NOMO-1 (cell line): ENCODE results near the gene FCSK.
"Not testable (repeated sequence)": the region's sequence is repeated elsewhere in the genome, so short reads cannot be mapped to it uniquely, and the experiment has no call there.

Experiments
- DNase-seq, 2 experiments: peaks; one replicate each; lab custom pipeline; 2025; ENCODE audit not compliant: unreplicated experiment in 2 of 2; lab: John Stamatoyannopoulos, UW

The FCSK gene

DNA sequence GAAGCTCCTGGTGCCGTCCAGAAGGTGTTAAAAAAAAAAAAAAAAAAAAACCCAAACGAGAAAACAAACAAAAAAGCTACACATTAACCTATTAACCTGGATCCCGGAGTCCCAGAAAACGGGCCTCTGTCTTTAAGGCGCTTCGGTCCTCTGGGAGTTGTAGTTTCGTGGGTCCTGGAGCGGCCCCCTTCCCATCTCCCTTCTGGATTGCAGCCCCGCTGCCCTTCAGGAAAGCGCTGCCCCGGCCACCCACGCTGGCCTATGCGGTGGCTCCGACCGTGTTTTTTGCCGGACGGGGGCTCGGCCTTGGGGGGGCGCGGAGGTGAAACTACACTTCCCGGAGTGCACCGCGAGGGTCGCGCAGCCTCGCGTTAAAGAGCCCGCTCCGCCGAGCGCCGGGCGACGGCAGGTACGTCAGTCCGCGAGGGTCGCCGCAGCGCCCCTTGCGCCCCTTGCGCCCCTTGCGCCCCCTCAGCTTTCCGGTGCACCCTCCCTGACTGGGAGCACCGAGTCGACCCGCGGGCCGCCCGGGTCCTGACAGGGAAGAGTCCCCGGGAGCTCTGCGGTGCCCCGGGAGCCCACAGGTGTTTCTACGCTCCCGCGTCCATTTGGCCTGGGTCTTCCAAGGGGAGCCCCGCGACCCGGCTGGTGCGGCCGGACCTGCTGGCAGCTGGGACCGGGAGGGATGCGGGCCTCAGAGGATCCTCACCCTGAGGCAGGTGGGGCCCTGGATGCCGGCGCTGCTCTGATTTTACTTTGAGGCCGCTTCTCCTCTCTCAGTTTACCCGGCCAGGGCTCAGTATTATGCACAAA, at the start of gene FCSK:
Gene FCSK, plus strand, starts transcription at position 374 of the 813 bp plus-strand sequence. CDS start 8,596 bp downstream, outside the sequence.
- peak; percentile 57 to 62 for DNase-seq

DNA sequence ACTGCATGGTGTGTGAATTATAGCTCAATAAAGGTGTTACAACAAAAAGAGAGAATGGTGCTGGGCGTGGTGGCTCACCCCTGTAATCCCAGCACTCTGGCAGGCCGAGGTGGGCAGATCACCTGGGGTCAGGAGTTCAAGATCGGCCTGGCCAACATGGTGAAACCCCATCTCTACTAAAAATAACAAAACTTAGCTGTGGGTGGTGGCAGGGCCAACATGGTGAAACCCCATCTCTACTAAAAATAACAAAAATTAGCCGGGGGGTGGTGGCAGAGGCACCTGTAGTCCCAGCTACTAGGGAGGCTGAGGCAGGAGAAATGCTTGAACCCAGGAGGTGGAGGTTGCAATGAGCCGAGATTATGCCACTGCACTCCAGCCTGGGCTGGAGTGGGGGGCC, 48.3 kb upstream of the FCSK start:
- DNase-seq, result not testable (repeated sequence)

DNA sequence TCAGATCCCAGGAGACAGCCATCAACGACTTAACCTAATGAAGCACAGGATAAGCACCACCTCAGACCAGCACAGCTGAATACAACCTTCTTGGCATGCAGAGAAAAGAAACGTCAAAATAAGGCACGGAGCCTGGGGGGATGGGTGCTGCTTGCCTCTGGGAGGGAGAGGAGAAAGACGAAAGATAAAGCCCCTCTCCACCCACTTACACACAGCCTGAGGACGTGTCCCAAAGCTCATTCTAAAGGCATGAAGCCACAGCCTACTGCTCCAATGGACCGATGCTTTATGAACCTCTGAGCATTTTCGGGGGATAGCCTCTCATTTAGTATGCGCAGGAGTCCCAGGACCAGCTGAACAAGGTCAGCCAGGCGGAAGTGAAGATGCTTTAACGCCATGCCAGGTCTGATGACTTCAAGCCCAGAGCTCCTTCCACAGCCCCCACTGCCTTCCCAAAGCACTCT, 46.6 kb upstream of the FCSK start:
- no peak for DNase-seq

DNA sequence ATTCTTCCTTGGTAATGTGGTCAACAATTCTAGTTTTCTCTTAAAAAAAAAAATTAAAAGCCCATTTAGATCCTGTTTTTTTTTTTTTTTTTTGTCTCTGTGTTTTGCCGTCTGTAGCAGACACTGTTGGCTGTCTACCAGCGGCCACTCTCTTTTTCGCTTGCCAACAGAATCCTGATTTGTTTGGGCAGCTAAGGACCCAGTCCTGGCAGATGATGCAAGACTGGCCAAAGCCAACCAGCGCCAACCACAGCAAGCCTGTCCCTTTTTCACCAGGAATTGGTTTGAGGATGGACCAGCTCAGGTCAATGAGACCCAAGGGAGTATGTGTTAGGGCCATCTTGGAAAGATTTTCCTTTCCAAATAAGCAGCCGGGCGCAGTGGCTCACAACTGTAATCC, 43.7 kb upstream of the FCSK start:
- no peak for DNase-seq

DNA sequence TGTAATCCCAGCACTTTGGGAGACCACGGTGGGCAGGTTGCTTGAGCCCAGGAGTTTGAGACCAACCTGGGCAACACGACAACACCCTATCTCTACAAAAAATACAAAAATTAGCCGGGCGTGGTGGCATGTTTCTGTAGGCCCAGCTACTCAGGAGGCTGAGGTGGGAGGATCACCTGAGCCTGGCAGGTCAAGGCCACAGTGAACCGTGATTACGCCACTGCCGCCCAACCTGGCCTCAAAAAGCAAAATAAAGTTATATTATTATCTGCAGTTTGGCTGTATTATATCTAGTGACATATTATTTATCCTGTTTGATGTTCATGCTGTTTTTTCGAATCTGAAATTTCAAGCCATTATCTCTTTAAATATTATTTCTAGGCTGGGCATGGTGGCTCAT, 42.0 kb upstream of the FCSK start:
- no peak for DNase-seq

DNA sequence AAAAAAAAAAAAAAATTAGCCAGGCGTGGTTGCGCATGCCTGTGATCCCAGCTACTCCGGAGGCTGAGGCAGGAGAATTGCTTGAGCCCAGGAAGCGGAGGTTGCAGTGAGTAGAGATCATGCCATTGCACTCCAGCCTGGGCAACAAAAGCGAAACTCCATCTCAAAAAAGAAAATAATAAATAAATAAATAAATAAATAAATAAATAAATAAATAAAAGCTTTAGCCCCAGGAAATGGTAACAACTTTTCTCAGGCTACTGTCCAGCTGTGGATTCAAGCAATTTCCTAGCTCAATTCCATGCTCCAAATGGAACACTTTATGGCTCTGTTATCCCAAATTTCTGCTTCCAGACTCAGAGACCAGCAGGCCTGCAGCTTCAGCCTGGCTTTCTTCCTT, 40.8 kb upstream of the FCSK start:
- DNase-seq, result not testable (repeated sequence)

DNA sequence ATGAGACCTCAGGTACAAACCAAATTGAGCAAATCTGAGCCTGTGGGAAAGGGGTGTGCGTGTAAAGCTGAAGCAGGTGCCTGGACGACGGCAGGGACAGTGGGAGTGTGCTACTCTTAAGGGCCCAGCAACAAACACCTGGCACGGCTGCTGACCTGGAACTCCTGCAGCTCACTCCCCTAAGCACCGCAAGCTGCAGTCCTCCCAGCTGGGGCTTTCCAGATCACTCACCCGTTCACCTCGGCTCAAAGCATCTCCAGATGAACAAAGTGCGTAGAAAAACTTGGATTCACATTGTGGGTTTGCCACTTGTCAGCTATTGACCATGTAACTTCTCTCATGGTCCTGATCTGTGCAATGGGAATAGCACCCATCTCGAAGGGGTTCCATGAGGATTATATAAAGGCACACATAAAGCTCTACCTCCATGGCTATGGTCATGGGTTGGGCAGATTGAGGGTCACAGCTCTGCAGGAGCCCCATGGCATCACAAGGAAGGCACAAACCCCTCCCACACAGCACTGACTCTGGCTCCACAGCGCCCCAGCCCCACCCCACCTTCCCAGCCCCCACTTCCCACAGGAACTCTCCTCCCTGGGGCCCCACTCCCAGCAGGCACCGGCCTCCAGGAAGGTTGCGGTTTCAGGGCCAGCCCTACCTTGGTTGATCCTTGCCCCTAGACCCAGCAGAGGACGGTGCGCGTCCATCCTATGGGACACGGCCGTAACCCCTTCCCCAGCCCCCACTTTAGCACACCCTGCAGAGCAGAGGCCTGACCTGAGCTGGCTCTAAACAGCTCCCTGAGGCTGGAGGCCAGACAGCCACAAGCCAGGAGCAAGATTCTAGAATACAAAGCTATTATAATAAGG, 37.4 kb upstream of the FCSK start:
- DNase-seq, result no peak

DNA sequence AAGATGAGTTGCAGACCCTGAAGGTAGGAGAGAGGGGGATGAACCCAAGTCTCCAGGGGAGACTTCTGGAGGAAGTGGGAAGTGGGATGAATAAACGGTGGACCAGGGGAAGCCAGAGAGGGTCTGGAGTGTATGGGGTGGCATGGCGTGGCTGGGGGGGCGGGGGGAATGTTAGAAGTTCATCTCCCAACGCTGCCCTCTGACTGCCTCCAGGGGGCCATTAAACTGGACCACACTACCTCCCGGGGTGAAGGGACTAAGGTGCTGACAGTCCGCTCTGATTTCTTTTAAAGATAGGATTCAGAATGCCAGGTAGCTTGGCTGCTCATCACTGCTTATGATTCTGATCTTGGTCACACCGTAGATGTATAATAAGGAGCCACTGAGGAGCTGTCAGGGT, 36.7 kb upstream of the FCSK start:
- DNase-seq, result no peak

DNA sequence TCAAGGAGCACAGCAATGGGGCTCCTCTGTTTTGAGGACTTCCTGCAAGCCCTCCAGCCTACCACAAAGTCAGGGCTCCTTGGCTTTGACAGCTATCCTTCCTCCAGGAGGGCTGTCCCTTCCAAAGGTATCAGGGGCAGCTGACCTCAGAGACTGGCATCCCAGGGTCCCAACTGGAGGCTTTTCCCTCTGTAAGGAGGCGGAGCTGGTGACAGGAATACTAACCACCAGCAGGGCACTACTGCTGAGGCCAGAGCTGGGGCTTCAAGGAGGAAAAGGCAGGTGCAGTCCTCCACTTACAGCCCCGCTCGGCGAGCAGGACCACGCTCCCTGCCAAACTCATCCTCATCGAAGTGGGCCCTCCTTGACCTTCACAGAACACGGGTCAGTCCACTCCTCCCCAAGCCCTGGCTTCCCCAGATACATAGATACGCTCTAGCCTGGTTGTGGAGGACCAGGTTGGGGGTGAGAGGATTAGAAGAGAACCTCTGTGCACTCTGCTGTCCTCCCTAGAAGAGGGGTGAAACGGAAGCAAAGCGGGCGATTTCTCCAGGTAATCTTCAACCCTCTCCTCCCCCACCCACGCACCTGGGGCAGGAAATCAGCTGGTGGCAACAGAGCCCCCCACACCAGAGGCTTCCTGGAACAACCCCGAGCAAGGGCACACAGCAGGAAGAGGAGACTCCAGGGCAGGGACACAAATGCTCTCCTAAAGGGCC, 36.0 kb upstream of the FCSK start:
- DNase-seq, result no peak

DNA sequence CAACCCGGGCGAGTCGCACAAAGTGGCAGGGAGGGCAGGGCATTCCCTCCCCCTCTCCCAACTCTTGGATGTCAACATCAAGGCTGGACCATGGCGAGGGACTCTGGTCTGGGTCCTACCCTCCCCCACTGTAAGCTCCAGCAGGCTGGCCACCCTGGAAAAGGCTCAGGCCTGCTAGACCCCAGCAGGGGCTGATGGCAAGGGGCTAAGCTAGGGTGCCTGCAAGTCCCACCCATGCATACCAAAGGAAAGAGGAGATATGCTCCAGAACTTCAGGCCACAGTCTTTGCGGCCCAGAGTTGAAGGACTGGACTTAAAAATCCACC, 35.4 kb upstream of the FCSK start:
- no peak for DNase-seq

DNA sequence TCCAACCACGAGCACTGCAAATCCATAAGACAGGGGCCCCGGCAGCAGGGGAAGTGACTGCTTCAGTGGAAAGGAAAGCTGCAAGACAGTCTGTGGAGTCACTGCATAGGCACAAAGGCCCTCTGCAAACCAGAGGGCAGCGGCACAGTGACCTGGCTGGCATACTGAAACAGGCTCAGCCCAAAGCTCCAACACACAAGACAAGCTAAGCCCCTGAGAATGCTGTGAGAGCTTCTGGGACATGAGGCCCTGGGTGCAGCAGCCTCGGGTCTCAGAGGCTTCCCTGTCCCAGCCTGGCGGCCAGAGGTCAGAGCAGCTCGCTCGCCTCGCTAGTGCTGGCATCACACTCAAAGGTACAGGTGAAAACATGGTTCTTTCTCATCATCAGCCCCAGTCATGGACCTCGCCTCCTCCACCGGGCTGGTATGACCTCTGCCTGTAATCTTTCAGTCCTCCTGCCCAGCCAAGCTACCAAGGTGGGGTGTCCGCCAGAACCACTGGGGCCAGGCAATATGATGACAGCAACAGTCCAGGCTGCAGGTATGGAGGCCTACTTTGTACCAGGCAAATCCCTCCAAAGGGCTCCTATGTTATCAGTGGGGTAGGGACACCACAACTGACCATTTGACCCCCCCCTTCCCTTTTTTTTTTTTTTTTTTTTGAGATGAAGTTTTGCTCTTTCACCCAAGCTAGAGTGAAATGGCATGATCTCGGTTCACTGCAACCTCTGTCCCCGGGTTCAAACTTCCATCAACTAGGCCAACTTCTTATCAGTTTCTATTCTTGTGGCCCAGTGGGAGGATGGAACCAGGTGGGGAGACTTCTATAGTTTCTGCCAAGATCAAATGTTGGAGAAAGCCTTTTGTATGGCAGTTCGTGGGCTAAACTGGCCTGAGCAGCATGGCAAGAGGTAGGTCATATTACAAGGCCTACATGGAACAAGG, 34.7 kb upstream of the FCSK start:
- DNase-seq, result no peak

DNA sequence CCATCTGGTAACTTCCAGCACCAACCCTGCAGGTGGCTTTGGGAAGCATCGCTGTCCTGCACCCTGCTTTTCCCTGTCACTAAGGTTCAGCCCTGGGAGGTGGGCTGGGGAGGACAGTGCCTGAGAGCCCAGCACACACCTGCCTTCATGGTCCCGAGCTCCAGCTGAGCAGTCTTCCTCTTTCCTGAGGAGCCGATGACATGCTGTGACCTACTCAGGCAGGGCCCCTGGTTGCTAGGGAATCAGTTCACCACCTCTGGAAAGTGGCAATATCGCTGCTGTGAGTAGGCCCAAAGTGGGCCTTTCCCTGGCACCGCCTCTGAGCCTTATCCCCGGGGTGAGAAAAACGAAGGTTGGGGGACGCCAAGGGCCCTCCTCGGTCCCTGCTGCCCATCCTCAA, 33.4 kb upstream of the FCSK start:
- no peak for DNase-seq

DNA sequence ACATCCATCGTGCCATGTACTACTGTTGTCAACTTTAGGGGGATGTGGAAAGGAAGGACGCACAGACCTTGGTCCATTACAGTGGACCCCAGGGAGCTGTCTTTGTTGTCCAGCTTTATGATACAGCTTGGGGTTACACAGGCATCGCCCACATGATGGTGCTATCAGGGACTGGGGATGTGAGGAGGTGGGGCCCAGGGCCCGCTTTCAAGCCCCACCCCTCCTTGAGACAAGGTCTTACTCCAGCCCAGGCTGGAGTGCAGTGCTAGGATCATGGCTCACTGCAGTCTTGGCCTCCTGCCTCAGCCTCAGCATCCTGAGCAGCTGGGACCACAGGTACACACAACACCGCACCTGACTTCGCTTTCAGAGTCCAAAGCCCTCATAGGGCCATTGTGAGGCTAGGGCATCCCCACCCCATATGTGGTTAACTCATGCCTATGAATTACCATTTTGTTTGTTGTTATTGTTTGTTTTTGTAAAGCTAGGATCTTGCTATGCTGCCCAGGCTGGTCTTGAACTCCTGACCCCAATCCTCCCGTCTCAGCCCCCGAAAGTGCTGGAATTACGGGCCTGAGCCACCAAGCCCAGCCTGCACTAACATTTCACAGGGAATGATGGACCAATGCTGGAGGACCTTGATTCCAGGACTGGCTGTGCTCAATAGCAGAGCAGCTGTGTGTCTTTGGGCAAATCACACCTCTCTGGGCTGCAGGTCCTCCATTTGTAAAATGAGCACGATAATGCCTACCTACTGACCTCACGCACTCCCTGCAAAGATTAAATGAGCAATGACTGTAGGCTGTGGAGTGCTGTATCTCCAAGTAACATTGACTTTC, 32.7 kb upstream of the FCSK start:
- no peak for DNase-seq

DNA sequence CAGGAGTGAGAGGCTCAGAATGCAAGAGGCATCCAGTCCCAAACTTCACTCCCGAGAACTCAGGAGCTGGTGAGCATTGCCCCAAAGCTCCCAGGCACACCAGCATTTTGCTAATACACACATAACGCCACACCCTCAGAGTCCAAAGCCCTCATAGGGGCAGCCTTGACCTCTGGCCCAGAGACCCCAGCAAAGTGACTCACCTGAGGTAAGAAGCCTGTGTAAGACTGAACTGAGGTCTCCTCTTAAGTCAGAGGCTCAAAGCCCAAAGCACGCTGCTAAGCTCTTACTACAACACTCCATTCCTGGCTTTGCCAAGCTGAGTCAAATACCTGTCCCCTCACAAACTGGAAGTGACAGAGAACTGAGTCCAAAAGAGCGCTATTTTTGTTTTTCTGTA, 31.9 kb upstream of the FCSK start:
- no peak for DNase-seq

DNA sequence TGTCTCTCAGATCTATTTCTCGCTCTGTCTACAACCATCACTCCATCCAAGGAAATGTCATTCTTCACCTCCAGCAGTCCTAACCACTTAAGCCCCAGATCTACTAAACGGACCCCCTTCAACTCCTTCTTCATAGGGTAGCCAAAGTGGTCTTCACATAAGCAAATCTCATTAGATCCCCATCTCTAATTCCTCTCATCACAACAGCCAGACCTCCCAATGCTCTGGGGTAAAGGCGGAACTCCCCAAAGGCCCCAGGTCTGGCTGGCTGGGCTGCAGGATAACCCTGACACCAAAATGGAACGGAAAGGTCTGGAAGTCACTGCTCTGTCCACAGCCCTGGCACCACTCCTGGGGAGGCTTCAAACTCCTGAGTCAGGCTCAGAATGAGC, 26.6 kb upstream of the FCSK start:
- DNase-seq, result no peak

DNA sequence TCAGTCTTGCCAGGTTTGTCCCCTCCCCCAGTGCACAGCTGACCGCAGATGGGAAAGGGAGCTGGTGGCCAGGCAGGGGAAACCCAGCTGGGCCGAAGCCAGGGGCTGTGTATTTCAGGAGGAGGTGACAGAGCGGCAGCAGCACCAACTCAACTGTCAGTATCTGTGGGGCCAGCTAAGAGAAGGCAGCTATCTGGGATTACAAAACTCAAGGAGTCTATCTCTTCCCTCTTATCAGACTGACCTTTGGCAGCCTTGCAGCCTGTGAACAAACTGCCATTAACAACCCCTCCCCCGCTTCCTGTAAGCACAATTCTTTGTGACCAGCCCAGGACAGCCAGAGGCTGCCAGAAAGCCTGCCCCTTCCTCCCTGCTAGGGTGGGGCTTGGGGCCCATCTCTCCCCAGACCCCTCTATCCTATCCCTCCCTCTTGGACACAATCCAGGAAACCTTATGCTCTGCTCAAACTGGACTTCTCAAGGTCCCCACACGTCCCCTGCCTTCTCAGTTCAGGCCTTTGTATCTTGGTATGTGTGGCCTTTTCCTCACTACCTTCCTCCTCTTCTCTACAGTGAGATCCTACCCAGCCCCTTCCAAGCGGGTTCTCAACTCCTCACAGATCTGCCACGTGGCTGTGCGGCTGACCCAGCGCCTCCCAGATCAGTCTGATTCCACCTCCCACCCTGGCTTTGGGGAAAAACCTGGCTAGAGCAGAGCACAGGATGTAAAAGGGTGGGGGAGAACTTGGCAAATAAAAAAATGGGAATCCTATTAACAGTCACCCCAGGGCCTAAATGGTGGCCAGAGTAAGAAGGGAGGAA, 26.0 kb upstream of the FCSK start:
- peak; percentile 93 to 96 for DNase-seq

DNA sequence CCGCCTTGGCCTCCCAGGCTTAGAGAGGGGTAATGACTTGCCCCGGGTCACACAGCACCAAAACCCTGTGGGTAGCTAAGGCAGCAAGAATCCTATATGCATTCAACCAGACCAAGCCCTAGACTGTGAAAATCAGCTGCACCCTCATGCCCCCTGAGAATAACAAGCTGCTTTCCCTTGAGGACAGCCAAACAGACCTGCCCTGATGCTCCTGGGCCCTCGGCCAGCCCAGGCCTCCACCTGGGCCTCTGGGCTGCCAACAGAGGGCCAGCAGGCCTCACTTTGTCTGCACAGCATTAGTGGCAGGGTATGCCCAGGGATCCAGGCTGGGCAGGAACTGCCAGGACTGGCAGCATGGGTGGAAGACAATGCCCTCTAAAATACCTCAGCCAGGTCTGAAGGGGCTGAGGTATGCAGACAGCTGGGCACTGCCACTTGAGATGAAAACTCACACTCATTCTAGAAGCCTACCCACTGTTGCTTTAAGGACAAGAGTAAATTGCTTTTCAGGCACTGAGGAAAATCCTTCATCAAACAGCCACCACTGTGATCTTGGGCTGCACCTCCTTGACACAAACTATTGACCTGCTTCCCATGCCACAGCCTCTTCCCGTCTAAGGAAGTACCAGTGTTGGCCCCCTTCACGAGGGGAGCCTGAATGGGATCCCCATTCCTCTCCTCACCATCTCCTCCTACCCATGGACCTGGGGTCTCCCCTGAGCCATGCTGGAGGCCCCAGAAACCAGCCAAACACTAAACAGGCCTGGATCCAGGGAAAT, 24.3 kb upstream of the FCSK start:
- DNase-seq, result no peak
